ENCODE results near the gene TMEM26. TPM values are rescaled to one million over a fixed set of nuclear protein-coding genes. Genes with fewer than 3 reads are reported as not detected.
"Not testable (repeated sequence)": the region's sequence is repeated elsewhere in the genome, so short reads cannot be mapped to it uniquely, and the experiment has no call there.

Gene TMEM26
- total RNA-seq, 1 experiment from 2014 or later: not detected

DNA sequence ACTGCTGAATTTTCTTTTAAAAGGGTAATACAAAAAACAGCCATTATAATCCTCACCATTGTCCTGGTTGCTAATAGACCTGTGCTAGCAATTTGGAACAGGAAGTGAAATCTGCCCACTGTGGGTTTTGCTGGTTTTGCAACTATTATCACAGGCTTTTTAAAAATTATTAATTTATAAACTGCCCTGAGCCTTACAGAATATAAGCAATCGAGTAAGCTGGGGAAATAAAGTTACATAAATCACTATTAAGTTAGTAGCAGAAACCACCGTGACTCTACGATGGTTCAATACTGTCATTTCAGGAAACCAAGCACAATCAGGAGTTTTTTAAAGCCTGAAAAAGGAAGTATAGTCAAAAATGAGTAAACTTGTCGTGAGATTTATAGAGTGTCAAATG, 62.3 kb downstream of the TMEM26 start:
- no TSS peak for BruUV-seq (replicated peaks)
- Histone ChIP-seq H3K27me3 (replicated peaks; ENCODE audit: control insufficient read depth, insufficient read depth, low read length) (no peaks in the 10 kb centered on the region), H3K4me1 (no peaks in the 10 kb centered on the region), H3K9me3 (no peaks in the 10 kb centered on the region), H3K4me3 (ENCODE audit: low read depth, low read length) (no peak overlapping the region), H3K36me3 (ENCODE audit: control insufficient read depth, insufficient read depth, low read length) (no peaks in the 10 kb centered on the region)
- Mint-ChIP-seq H3K4me1 (ENCODE audit: low read depth, unreplicated experiment) (no peaks in the 10 kb centered on the region), H3K4me3 (ENCODE audit: unreplicated experiment) (no peak overlapping the region), H3K9me3 (ENCODE audit: unreplicated experiment) (no peaks in the 10 kb centered on the region), H3K27ac (ENCODE audit: unreplicated experiment) (no peak overlapping the region), H3K27me3 (ENCODE audit: insufficient read depth, unreplicated experiment) (peaks cover 22% of the 10 kb centered on the region), H3K36me3 (ENCODE audit: insufficient read depth, unreplicated experiment) (no peaks in the 10 kb centered on the region)
- POLR2A ChIA-PET: no interaction called here
- CTCF ChIA-PET: no interaction called here
- no peak for DNase-seq
- intact Hi-C loops (cut with micrococcal nuclease; ENCODE audit: unreplicated experiment): no loop called here
- TF ChIP-seq, protein P1, sequence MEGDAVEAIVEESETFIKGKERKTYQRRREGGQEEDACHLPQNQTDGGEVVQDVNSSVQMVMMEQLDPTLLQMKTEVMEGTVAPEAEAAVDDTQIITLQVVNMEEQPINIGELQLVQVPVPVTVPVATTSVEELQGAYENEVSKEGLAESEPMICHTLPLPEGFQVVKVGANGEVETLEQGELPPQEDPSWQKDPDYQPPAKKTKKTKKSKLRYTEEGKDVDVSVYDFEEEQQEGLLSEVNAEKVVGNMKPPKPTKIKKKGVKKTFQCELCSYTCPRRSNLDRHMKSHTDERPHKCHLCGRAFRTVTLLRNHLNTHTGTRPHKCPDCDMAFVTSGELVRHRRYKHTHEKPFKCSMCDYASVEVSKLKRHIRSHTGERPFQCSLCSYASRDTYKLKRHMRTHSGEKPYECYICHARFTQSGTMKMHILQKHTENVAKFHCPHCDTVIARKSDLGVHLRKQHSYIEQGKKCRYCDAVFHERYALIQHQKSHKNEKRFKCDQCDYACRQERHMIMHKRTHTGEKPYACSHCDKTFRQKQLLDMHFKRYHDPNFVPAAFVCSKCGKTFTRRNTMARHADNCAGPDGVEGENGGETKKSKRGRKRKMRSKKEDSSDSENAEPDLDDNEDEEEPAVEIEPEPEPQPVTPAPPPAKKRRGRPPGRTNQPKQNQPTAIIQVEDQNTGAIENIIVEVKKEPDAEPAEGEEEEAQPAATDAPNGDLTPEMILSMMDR (IDR thresholded peaks at IDR 0.05; ENCODE audit: insufficient read depth in 1 of 2, low read depth in 1 of 2, low read length in 1 of 2, severe bottlenecking in 1 of 2, unreplicated experiment in 1 of 2): no peak

DNA sequence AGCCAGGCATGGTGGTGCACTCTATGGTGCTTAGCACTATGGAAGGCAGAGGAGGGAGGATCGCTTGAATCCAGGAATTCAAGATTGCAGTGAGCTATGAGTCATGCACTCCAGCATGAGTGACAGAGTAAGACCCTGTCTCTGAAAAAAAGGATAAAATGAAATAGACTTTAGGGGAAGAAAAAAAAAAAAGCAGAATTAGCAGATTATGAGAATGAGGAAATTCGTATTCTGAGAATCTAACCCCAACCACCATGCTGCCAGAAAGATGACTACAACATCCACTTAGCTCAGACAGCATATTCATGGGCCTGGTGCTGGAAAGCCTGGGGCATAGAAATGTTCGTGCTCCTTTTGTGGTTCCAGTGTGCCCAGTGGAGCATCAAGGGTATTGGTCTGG, 63.3 kb downstream of the TMEM26 start:
- TF ChIP-seq, protein P1 (IDR thresholded peaks at IDR 0.05; ENCODE audit: insufficient read depth in 1 of 2, low read depth in 1 of 2, low read length in 1 of 2, severe bottlenecking in 1 of 2, unreplicated experiment in 1 of 2): no peak
- DNase-seq: no peak
- no peak overlapping the region for H3K4me3 Mint-ChIP-seq (ENCODE audit: unreplicated experiment)
- H3K27me3 Mint-ChIP-seq (ENCODE audit: insufficient read depth, unreplicated experiment): peaks cover 22% of the 10 kb centered on the region
- H3K4me1 Mint-ChIP-seq (ENCODE audit: low read depth, unreplicated experiment): no peaks in the 10 kb centered on the region
- no peaks in the 10 kb centered on the region for H3K9me3 Mint-ChIP-seq (ENCODE audit: unreplicated experiment)
- CTCF ChIA-PET: no interaction called here
- intact Hi-C loops (cut with micrococcal nuclease; ENCODE audit: unreplicated experiment): no loop called here
- Histone ChIP-seq H3K4me3 (ENCODE audit: low read depth, low read length) (no peak overlapping the region), H3K36me3 (ENCODE audit: control insufficient read depth, insufficient read depth, low read length) (no peaks in the 10 kb centered on the region), H3K9me3 (no peaks in the 10 kb centered on the region), H3K27me3 (replicated peaks; ENCODE audit: control insufficient read depth, insufficient read depth, low read length) (no peaks in the 10 kb centered on the region), H3K4me1 (no peaks in the 10 kb centered on the region)
- POLR2A ChIA-PET: no interaction called here
- H3K27ac Mint-ChIP-seq (ENCODE audit: unreplicated experiment): no peak overlapping the region
- no TSS peak for BruUV-seq (replicated peaks)
- H3K36me3 Mint-ChIP-seq (ENCODE audit: insufficient read depth, unreplicated experiment): no peaks in the 10 kb centered on the region

DNA sequence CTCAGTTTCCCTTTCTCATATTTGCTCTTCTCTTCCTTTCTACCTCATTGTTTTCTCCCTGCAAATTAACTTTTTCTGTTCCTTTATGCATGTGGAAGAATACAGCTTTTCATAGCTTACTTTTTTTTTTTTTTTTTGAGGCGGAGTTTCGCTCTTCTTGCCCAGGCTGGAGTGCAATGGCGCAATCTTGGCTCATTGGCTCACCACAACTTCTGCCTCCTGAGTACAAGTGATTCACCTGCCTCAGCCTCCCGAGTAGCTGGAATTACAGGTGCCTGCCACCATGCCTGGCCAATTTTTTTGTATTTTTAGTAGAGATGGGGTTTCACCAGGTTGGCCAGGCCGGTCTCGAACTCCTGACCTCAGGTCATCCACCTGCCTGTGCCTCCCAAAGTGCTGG, 64.2 kb downstream of the TMEM26 start:
- DNase-seq; H3K9me3 Mint-ChIP-seq (ENCODE audit: unreplicated experiment); H3K27me3 ChIP-seq (replicated peaks; ENCODE audit: control insufficient read depth, insufficient read depth, low read length); H3K9me3 ChIP-seq; POLR2A ChIA-PET; H3K4me3 ChIP-seq (ENCODE audit: low read depth, low read length); BruUV-seq (replicated peaks); H3K36me3 Mint-ChIP-seq (ENCODE audit: insufficient read depth, unreplicated experiment); H3K4me1 ChIP-seq; H3K4me3 Mint-ChIP-seq (ENCODE audit: unreplicated experiment); H3K36me3 ChIP-seq (ENCODE audit: control insufficient read depth, insufficient read depth, low read length); H3K27ac Mint-ChIP-seq (ENCODE audit: unreplicated experiment); H3K4me1 Mint-ChIP-seq (ENCODE audit: low read depth, unreplicated experiment); intact Hi-C loops (cut with micrococcal nuclease; ENCODE audit: unreplicated experiment); CTCF ChIA-PET: not testable (repeated sequence)
- peaks cover 17% of the 10 kb centered on the region for H3K27me3 Mint-ChIP-seq (ENCODE audit: insufficient read depth, unreplicated experiment)
